ENCODE results near the gene ZDBF2. TPM values are rescaled to one million over a fixed set of nuclear protein-coding genes. Genes with fewer than 3 reads are reported as not detected.

The ZDBF2 gene
- total RNA-seq, 1 experiment from 2014 or later, result 27.7 TPM

Other genes with a start within 250 kb of the ZDBF2 start
- gene INO80D, start 188.5 kb upstream of the ZDBF2 start, total RNA-seq (2014; rRNA removed; shearing (Covaris generic)), result 6.5 and 8.1 TPM in 2 replicates
- 115 and 124 TPM in 2 replicates for gene NDUFS1, start 115.2 kb upstream of the ZDBF2 start, total RNA-seq (2014; rRNA removed; shearing (Covaris generic))
- 945 and 1,044 TPM in 2 replicates for gene EEF1B2, start 114.8 kb upstream of the ZDBF2 start, total RNA-seq (2014; rRNA removed; shearing (Covaris generic))
- 23.5 and 25.0 TPM in 2 replicates for gene ADAM23, start 168.9 kb downstream of the ZDBF2 start, total RNA-seq (2014; rRNA removed; shearing (Covaris generic))

Measured in SJCRH30 (cell line).